GM20000 (cell line): Measurements from ENCODE around the gene GZMM.
A peak's percentile ranks its signal among the peaks of the same experiment; 100 is the strongest.

Experiments
- DNase-seq: peaks from one replicate; pipeline ENCODE4 v3.0.0; 2012; ENCODE audit warnings: low spot score
- TF ChIP-seq, protein P1 (sequence below): IDR thresholded peaks from 2 replicates; pipeline ENCODE4 v1.5.1; 2012; ENCODE audit warnings: mild to moderate bottlenecking, control low read depth; ENCODE audit errors: extremely low read depth, missing control alignments

Gene GZMM

GRCh38 chr19:572140-572742 lies 28.4 kb downstream of the GZMM start, which contains the start of gene BSG:
BSG (plus strand) TSS chr19:572596; CDS start chr19:572635, 39 bp downstream.
- peak; percentile 100 for DNase-seq
- TF ChIP-seq, protein P1, sequence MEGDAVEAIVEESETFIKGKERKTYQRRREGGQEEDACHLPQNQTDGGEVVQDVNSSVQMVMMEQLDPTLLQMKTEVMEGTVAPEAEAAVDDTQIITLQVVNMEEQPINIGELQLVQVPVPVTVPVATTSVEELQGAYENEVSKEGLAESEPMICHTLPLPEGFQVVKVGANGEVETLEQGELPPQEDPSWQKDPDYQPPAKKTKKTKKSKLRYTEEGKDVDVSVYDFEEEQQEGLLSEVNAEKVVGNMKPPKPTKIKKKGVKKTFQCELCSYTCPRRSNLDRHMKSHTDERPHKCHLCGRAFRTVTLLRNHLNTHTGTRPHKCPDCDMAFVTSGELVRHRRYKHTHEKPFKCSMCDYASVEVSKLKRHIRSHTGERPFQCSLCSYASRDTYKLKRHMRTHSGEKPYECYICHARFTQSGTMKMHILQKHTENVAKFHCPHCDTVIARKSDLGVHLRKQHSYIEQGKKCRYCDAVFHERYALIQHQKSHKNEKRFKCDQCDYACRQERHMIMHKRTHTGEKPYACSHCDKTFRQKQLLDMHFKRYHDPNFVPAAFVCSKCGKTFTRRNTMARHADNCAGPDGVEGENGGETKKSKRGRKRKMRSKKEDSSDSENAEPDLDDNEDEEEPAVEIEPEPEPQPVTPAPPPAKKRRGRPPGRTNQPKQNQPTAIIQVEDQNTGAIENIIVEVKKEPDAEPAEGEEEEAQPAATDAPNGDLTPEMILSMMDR = no peak

DNA sequence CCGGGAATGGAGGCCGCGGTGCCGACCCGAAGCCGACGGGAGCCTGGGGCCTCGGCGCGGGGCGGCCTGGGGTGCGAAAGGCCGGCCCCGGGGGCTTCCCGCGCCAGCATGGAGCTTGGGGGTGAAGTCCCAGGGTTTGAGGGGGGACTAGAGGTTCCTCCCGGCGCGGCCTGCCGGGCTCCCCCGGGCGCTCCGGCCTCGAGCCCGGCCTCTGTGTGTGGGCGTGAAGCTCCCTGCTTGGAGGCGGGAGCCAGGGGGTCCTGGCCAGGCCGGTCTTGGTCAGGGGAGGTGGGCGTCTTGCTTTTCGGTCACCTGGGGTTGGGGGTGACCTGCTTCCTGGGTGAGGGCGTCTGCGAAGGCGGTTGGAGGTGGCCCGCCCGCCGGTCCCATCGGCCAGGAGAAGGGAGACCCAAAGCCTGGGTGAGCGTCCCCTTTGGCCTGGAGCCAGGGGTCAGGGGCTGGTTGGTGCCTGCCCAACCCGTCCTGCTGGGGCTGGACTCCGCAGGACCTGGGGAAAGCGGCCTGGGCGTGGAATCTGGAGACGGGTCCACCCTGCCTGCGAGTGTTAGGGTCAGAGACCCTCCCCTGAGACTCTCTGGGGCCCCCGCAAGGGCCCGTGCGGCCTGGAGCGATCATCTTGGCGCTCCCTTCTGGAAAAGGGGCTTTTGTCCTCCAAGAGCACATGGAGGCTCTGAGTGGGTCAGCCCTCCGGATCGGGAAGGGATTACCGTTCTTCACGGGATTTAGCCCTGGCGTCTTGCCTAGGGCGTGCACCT lies 29.1 kb downstream of the GZMM start:
- TF ChIP-seq, protein P1 = no peak
- DNase-seq = no peak

DNA sequence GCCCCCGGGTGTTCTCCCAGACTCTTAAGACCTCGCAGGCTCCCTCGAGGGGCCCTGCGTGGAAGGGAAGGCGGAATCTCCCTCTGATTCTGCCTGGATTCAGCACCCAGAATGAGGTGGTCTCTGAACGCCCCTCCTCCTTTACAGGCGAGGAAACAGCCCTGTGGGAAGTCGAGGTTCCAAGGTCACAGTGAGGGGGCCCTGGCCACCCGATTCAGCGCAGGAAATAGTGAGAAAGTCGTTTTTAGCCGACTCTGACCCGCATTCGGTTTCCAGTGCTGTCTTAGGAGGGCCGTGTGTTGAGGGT lies 29.6 kb downstream of the GZMM start:
- TF ChIP-seq, protein P1 = no peak
- DNase-seq = no peak

DNA sequence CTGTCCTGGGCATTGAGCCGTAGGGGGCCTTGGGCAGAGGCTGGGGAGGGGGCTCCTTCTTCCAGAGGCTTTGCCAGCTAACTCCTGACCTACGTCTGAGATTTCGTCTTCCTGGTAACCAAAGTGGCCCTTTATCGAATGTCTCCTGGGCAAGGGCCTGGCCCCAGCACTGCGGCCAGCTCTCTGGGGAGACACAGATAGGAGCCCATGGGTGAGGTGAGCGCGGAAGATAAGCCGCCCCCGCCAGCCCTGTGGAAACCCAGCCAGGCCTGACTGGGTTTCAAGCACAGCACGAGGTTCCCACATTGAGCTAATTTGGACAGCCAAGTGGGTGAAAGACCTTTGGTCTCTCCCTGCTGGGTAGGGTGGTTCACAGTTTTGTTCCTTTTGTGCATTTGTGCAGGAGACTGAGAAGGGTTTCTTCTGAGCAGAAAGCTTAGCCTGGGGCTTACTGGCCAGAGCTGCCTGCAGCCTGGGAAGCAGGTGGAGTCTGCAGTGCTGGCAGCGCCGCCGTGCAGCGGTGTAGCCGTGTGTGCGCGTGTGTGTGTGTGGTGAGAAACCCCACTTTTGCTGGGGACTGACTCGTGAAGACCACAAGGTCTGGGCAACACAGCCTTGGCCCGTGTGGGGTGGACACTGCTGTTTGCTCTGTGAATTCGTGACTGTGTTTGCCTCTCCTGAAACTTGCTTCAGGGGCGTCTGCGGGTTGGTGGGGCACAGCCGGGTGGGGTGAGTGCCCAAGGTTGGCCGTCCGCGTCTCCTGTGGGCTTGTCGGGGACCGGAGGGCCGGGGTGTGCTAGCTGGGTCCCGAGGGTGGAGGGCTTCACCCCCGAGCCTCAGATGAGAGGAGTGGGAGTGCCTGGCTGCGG lies 31.0 kb downstream of the GZMM start:
- DNase-seq = peak; percentile 77
- TF ChIP-seq, protein P1 = no peak

DNA sequence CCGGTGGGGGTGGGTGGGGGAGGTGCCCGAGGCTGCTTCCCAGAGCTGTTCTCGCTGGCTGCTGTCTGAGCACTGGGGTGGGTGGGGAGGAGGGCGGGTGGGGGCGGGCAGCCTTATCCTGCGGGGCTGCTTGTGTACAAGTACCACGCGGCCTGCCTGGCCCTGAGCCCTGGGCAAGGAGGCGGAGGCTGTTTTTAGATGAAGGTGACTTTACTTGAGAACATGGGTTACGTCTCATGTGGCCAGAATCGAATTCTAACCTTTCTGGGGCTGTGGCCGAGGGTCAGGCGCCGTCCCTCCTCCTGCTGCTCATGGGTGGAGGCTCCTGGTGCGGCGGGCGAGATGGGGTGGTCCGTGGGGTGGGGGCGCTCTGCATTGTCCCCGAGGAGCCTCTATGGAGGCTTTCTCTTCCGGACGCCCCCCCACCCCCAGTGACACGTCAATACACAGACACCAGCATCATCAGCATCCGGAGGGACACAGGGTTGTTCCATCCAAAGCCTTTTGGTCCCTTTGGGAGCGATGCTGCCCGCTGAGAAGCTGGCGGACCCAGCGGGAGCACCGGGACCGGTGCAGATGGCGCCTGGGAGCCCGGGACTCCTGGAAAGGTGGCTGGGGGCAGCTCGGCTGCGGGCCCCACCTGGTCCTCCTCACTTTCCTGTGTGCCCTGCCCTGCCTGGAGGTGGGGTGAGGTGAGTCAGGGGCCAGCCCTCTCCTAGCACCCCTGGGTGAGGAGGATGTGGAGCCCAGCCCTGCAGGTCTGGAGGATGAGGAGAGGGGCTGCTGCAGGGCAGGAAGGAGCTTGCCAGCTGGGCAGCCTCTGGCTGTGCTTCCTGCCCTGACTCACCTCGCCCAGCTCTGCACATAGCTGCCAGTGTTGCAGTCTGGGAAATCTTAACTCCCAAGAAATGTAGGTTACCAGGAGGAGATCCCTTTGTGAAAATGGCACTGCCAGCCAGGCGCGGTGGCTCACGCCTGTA lies 32.0 kb downstream of the GZMM start:
- no peak for DNase-seq
- TF ChIP-seq, protein P1 = no peak

- DNase-seq = no peak
- TF ChIP-seq, protein P1 = no peak
Observed at GRCh38 chr19:576768-577438, 33.0 kb downstream of the GZMM start.
